ENCODE measurements around the gene CHD6.

- TF ChIP-seq POLR2AphosphoS5 (IDR thresholded peaks at IDR 0.05; ENCODE audit: low read depth) (no peak), GABPA (IDR thresholded peaks at IDR 0.05; ENCODE audit: low read depth) (no peak)
- TF ChIP-seq, protein P1, sequence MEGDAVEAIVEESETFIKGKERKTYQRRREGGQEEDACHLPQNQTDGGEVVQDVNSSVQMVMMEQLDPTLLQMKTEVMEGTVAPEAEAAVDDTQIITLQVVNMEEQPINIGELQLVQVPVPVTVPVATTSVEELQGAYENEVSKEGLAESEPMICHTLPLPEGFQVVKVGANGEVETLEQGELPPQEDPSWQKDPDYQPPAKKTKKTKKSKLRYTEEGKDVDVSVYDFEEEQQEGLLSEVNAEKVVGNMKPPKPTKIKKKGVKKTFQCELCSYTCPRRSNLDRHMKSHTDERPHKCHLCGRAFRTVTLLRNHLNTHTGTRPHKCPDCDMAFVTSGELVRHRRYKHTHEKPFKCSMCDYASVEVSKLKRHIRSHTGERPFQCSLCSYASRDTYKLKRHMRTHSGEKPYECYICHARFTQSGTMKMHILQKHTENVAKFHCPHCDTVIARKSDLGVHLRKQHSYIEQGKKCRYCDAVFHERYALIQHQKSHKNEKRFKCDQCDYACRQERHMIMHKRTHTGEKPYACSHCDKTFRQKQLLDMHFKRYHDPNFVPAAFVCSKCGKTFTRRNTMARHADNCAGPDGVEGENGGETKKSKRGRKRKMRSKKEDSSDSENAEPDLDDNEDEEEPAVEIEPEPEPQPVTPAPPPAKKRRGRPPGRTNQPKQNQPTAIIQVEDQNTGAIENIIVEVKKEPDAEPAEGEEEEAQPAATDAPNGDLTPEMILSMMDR (IDR thresholded peaks at IDR 0.05; ENCODE audit: insufficient read depth, low read length): no peak
Observed at GRCh38 chr20:41619360-41620100, 1.4 kb upstream of the CHD6 start.
